Activated B cell treated with CpG ODN at 0.5 μM for 24 hours (primary cell): ENCODE measurements around the gene REEP5. TPM values are rescaled to one million over a fixed set of nuclear protein-coding genes. Genes with fewer than 3 reads are reported as not detected.

Experiments
- ATAC-seq: fragments of 200-7000 bp; cut with Tn5 transposase; one replicate; pipeline ENCODE4 v1.10.0; 2021; ENCODE audit warnings: low read depth, mild to moderate bottlenecking, moderate library complexity
- CTCF ChIA-PET: fragments of 350-600 bp; sonication (Branson Sonifier 250); formaldehyde crosslinking; loops from one replicate; lab custom pipeline; 2021; ENCODE audit warnings: antibody characterized with exemption; lab: Charles Lee
- POLR2A ChIA-PET: fragments of 350-600 bp; sonication (Branson Sonifier 250); formaldehyde crosslinking; loops from one replicate; lab custom pipeline; 2021; ENCODE audit warnings: antibody characterized with exemption; lab: Charles Lee
- DNase-seq: peaks from one replicate; pipeline ENCODE4 v3.0.0; 2022
- H3K27ac Mint-ChIP-seq: one replicate; pipeline ENCODE4 v1.8.0; 2020; ENCODE audit warnings: mixed read lengths
- H3K27me3 Mint-ChIP-seq: one replicate; pipeline ENCODE4 v1.8.0; 2021; ENCODE audit warnings: mixed read lengths
- H3K36me3 Mint-ChIP-seq: one replicate; pipeline ENCODE4 v1.8.0; 2021; ENCODE audit warnings: low read depth, mixed read lengths
- H3K4me1 Mint-ChIP-seq: one replicate; pipeline ENCODE4 v1.8.0; 2021; ENCODE audit warnings: mixed read lengths
- H3K4me3 Mint-ChIP-seq: one replicate; pipeline ENCODE4 v1.8.0; 2020; ENCODE audit warnings: mild to moderate bottlenecking, mixed read lengths
- H3K9me3 Mint-ChIP-seq: one replicate; pipeline ENCODE4 v1.8.0; 2020; ENCODE audit warnings: mixed read lengths
- CTCF ChIP-seq: fragments of 200-600 bp; IDR thresholded peaks from one replicate; pipeline ENCODE4 v1.8.0; 2022; ENCODE audit warnings: antibody characterized with exemption, mild to moderate bottlenecking
- intact Hi-C: fragments of 100-400 bp; cut with micrococcal nuclease; formaldehyde crosslinking; loops from one replicate; pipeline ENCODE4 v1.15.1; 2024
- total RNA-seq: library from RNA; stranded (reverse); gene quantifications from 2 replicates; pipeline ENCODE4 v1.2.3, GENCODE V29; 2022

Gene REEP5
- total RNA-seq, 1 donor from 2014 or later, result 44.5 TPM

GRCh38 chr5:112918679-112919078 lies 3.3 kb downstream of the REEP5 start:
- ATAC-seq (no peak), DNase-seq (no peak)
- ChIA-PET POLR2A (no interaction called here), CTCF (interaction anchor here (0.7 to 1.1 kb wide), 3 partner anchors 43 to 70 kb away, joined by 3 read pairs; no protein-coding TSS in a partner anchor)
- Mint-ChIP-seq H3K27me3 (no peaks in the 10 kb centered on the region), H3K4me1 (peaks cover 76% of the 10 kb centered on the region), H3K9me3 (no peaks in the 10 kb centered on the region), H3K36me3 (peaks cover 52% of the 10 kb centered on the region), H3K27ac (no peak overlapping the region), H3K4me3 (no peak overlapping the region)
- intact Hi-C loops, result no loop called here
- no peak for TF ChIP-seq CTCF

- Mint-ChIP-seq H3K36me3 (peaks cover 55% of the 10 kb centered on the region), H3K4me1 (peaks cover 74% of the 10 kb centered on the region), H3K27me3 (no peaks in the 10 kb centered on the region), H3K9me3 (no peaks in the 10 kb centered on the region), H3K27ac (no peak overlapping the region), H3K4me3 (no peak overlapping the region)
- no peak for TF ChIP-seq CTCF
- intact Hi-C loops, result no loop called here
- no peak for ATAC-seq
- ChIA-PET POLR2A (no interaction called here), CTCF (interaction anchor here (0.9 to 1.1 kb wide), 2 partner anchors 43 to 70 kb away, joined by 3 read pairs; no protein-coding TSS in a partner anchor)
- DNase-seq, result no peak
These were observed 3.9 kb downstream of the REEP5 start for GRCh38 chr5:112918136-112918535.

- intact Hi-C loops, result no loop called here
- ChIA-PET POLR2A (no interaction called here), CTCF (interaction anchor here (1.1 kb wide), 1 partner anchor 44 kb away, joined by 3 read pairs; no protein-coding TSS in a partner anchor)
- ATAC-seq, result no peak
- no peaks in the 10 kb centered on the region for H3K27me3 Mint-ChIP-seq
- DNase-seq, result no peak
- peaks cover 60% of the 10 kb centered on the region for H3K36me3 Mint-ChIP-seq
- no peaks in the 10 kb centered on the region for H3K9me3 Mint-ChIP-seq
- no peak for TF ChIP-seq CTCF
- peaks cover 74% of the 10 kb centered on the region for H3K4me1 Mint-ChIP-seq
- peak overlapping the region; percentile 46 for H3K27ac Mint-ChIP-seq
- H3K4me3 Mint-ChIP-seq, result no peak overlapping the region
These were observed 4.5 kb downstream of the REEP5 start for GRCh38 chr5:112917453-112917995.

- intact Hi-C loops, result no loop called here
- no peak for DNase-seq
- H3K36me3 Mint-ChIP-seq, result peaks cover 62% of the 10 kb centered on the region
- POLR2A ChIA-PET, result interaction anchor here (1.1 kb wide), 1 partner anchor 60 kb away, joined by 3 read pairs; the partner anchor contains the start of gene DCP2
- no peak overlapping the region for H3K27ac Mint-ChIP-seq
- no peaks in the 10 kb centered on the region for H3K9me3 Mint-ChIP-seq
- CTCF ChIA-PET, result interaction anchor here (1.0 kb wide), 1 partner anchor 80 kb away, joined by 3 read pairs; no protein-coding TSS in a partner anchor
- ATAC-seq, result no peak
- H3K4me3 Mint-ChIP-seq, result no peak overlapping the region
- H3K4me1 Mint-ChIP-seq, result peaks cover 73% of the 10 kb centered on the region
- no peak for TF ChIP-seq CTCF
- H3K27me3 Mint-ChIP-seq, result no peaks in the 10 kb centered on the region
These were observed 6.2 kb downstream of the REEP5 start for GRCh38 chr5:112915831-112916230.

GRCh38 chr5:112914584-112914983 lies 7.4 kb downstream of the REEP5 start:
- H3K27ac Mint-ChIP-seq, result peak overlapping the region; percentile 6
- H3K4me3 Mint-ChIP-seq, result no peak overlapping the region
- no peak for ATAC-seq
- no peaks in the 10 kb centered on the region for H3K9me3 Mint-ChIP-seq
- CTCF ChIA-PET, result interaction anchor here (1.1 kb wide), 1 partner anchor 11 kb away, joined by 3 read pairs; no protein-coding TSS in a partner anchor
- H3K36me3 Mint-ChIP-seq, result peaks cover 72% of the 10 kb centered on the region
- POLR2A ChIA-PET, result no interaction called here
- intact Hi-C loops, result no loop called here
- H3K4me1 Mint-ChIP-seq, result peaks cover 64% of the 10 kb centered on the region
- no peak for DNase-seq
- TF ChIP-seq CTCF, result no peak
- no peaks in the 10 kb centered on the region for H3K27me3 Mint-ChIP-seq
